Activated CD4-positive, alpha-beta memory T cell treated with anti-CD3 and anti-CD28 coated beads, Interleukin-2, amount 10 ng/mL, durations not matched to agents 7 days and 5 days (primary cell): ENCODE results near the gene KIAA0753. TPM values are rescaled to one million over a fixed set of nuclear protein-coding genes. Genes with fewer than 3 reads are reported as not detected.

ENCODE experiments used
- CTCF ChIA-PET: fragments of 350-600 bp; sonication (Branson Sonifier 250); formaldehyde crosslinking; loops from one replicate; lab custom pipeline; 2021; ENCODE audit warnings: antibody characterized with exemption, inconsistent platforms; lab: Charles Lee
- POLR2A ChIA-PET: fragments of 350-600 bp; sonication (Branson Sonifier 250); formaldehyde crosslinking; loops from one replicate; lab custom pipeline; 2021; ENCODE audit warnings: antibody characterized with exemption; lab: Charles Lee
- DNase-seq: peaks from one replicate; pipeline ENCODE4 v3.0.0-alpha.2; 2020
- H3K27ac Mint-ChIP-seq: one replicate; pipeline ENCODE4 v1.8.0; 2021; ENCODE audit warnings: mild to moderate bottlenecking, mixed read lengths
- H3K27me3 Mint-ChIP-seq: one replicate; pipeline ENCODE4 v1.8.0; 2021; ENCODE audit warnings: mixed read lengths
- H3K36me3 Mint-ChIP-seq: one replicate; pipeline ENCODE4 v1.8.0; 2021; ENCODE audit warnings: low read depth, mixed read lengths
- H3K4me1 Mint-ChIP-seq: one replicate; pipeline ENCODE4 v1.8.0; 2021; ENCODE audit warnings: mixed read lengths
- H3K4me3 Mint-ChIP-seq: one replicate; pipeline ENCODE4 v1.8.0; 2021; ENCODE audit warnings: mild to moderate bottlenecking, mixed read lengths
- H3K9me3 Mint-ChIP-seq: one replicate; pipeline ENCODE4 v1.8.0; 2021; ENCODE audit warnings: mixed read lengths
- total RNA-seq, 2 experiments: library from RNA; stranded (reverse); gene quantifications; one replicate each; pipeline ENCODE4 v1.2.3, GENCODE V29; 2021

Gene KIAA0753
- total RNA-seq, 2 experiments from 2014 or later = 13.0 to 14.6 TPM

DNA sequence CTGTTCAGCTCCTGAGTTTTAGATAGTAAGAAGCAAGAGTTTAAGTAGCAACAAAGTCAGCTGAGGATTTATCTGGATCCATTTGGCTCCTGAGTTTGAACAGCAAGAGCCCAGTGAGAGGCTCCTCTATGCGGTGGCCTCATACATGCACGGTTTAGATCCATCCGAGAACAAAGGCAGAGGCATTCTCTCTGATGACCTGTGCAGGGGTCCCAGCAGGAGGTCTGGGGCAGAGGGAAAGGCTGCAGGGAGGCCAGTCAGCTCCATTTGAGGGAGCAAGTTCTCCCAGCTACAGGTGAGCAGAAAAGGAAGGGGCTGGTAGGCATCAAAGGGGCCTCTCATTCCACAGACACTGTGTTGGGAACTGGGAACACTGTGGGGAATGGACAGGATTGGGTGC is 100.6 kb downstream of the KIAA0753 start:
- ChIA-PET POLR2A (no interaction called here), CTCF (no interaction called here)
- Mint-ChIP-seq H3K4me1 (no peaks in the 10 kb centered on the region), H3K27me3 (peaks cover 3% of the 10 kb centered on the region), H3K27ac (no peak overlapping the region), H3K9me3 (no peaks in the 10 kb centered on the region), H3K4me3 (no peak overlapping the region), H3K36me3 (no peaks in the 10 kb centered on the region)
- DNase-seq = no peak

DNA sequence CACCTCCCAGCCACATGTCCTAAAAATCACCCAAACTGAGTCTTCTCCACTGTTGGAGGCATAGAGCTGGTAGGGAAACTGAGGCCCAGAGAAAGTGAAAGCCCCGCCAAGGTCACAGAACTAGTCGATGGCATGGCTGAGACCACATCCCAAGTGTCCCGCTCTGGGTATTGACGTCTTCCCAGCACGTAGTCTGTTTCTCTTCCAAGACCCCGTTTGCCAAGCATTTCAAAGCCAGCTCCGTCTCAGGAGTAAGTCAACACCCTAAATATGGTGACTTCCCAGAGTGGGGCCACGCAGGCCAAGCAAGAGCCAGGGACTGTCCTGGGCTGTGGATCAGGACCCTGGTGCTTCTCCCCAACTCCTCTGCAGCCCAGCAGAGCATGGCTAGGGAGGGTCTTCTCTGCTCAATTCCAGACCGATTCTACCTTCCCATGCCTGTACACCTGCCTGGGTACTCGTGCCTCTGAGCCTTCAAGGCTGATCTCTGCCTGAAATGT is 103.9 kb downstream of the KIAA0753 start:
- no peaks in the 10 kb centered on the region for H3K9me3 Mint-ChIP-seq
- H3K36me3 Mint-ChIP-seq = no peaks in the 10 kb centered on the region
- no peak for DNase-seq
- CTCF ChIA-PET = interaction anchor here (0.6 kb wide), 1 partner anchor 30 kb away, joined by 3 read pairs; no protein-coding TSS in a partner anchor
- H3K27ac Mint-ChIP-seq = no peak overlapping the region
- peaks cover 3% of the 10 kb centered on the region for H3K27me3 Mint-ChIP-seq
- H3K4me1 Mint-ChIP-seq = no peaks in the 10 kb centered on the region
- POLR2A ChIA-PET = no interaction called here
- H3K4me3 Mint-ChIP-seq = no peak overlapping the region

DNA sequence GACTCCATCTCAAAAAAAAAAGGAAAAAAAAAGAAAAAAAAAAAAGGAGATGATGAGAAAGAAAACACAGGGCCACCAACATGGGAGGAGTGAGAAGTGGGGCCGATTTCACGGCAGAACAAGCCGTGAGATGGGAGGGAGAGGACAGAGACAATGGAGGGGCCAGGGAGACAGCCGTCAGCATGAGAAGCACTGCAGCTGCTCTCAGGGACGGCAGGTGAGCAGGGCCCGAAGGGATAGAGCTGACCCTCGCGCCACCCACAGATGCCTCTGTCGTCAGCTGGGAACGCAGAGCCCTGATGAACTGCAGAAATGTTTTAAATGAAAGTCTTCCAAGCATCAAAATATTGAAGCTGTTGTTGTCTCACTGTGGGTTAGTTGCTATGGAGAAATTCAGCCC is 104.5 kb downstream of the KIAA0753 start:
- no peak for DNase-seq
- Mint-ChIP-seq H3K9me3 (no peaks in the 10 kb centered on the region), H3K36me3 (no peaks in the 10 kb centered on the region), H3K4me1 (no peaks in the 10 kb centered on the region), H3K27me3 (no peaks in the 10 kb centered on the region), H3K4me3 (no peak overlapping the region), H3K27ac (no peak overlapping the region)
- POLR2A ChIA-PET = no interaction called here
- CTCF ChIA-PET = no interaction called here

DNA sequence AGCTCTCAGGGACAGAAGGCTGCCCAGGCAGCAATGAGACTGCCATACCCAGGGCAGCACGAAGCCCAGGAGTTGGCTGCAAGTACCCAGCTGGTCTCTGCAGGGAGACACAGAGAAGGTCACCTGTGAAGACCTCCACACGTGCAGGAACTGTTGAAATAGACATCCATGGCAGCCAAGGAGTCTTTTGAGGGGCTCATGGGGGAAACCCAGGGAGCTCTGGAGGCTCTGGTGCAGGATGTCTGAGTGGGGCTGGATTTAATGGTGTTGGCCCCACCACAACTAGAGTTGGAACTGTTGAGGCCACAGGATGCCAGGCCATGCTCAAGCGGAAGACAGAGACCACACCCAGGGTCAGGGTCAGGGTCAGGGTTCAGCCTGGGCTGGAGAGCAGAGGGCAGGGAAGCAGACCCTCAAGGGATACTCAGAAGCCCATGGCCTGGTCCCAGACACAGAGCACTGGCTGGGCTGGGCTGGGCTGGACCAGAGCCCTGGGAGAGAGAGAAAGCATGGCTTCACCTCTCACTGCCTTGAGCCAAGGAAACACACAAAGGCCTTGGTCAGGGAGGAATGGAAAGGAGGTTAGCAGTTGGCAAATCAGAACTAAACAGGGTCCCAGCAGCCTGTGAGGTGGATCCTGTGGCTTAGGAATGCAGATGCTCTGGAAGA is 105.5 kb downstream of the KIAA0753 start:
- DNase-seq = no peak
- no peak overlapping the region for H3K4me3 Mint-ChIP-seq
- ChIA-PET POLR2A (no interaction called here), CTCF (no interaction called here)
- no peaks in the 10 kb centered on the region for H3K27me3 Mint-ChIP-seq
- no peaks in the 10 kb centered on the region for H3K36me3 Mint-ChIP-seq
- no peaks in the 10 kb centered on the region for H3K4me1 Mint-ChIP-seq
- H3K9me3 Mint-ChIP-seq = no peaks in the 10 kb centered on the region
- no peak overlapping the region for H3K27ac Mint-ChIP-seq

DNA sequence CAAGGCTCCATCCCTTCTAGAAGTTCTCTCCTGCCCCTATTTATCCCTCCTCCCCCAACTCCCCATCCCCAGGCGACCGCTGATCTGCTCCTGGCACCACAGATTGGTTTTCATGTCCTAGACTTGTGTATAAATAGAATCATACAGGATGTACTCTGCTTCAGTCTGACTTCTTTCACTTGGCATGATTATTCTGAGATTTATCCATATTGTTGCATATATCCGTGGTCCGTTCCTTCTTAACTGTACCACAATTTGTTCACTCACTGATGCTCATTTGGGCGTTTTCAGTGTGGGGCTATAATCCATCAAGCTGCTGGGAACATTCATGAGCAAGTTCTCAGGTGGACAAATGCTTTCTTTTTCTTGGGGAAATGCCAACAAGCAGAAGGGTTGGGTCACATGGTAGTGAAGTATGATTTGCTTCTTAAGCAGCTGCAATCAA is 108.0 kb downstream of the KIAA0753 start:
- ChIA-PET CTCF (interaction anchor here (1.2 kb wide), 1 partner anchor 59 kb away, joined by 3 read pairs; no protein-coding TSS in a partner anchor), POLR2A (no interaction called here)
- no peaks in the 10 kb centered on the region for H3K36me3 Mint-ChIP-seq
- no peak overlapping the region for H3K4me3 Mint-ChIP-seq
- no peaks in the 10 kb centered on the region for H3K9me3 Mint-ChIP-seq
- H3K27ac Mint-ChIP-seq = no peak overlapping the region
- no peak for DNase-seq
- H3K27me3 Mint-ChIP-seq = no peaks in the 10 kb centered on the region
- no peaks in the 10 kb centered on the region for H3K4me1 Mint-ChIP-seq

DNA sequence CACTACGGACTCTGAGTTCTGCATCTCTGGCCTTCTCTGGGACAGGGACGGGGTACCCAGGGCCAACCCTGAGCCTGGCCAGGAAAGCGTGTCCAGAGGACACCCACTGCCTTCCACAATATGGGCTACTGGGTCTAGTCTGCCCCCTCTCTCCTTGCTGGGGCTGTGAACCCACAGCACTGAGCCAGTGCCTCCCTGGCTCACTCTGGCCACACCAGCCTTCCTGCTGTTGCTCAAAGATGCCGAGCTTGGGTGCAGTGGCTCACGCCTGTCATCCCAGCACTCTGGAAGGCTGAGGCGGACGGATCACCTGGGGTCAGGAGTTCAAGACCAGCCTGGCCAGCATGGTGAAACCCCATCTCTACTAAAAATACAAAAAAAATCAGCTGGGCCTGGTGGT is 108.9 kb downstream of the KIAA0753 start:
- no peak overlapping the region for H3K4me3 Mint-ChIP-seq
- no peak overlapping the region for H3K27ac Mint-ChIP-seq
- H3K9me3 Mint-ChIP-seq = no peaks in the 10 kb centered on the region
- H3K36me3 Mint-ChIP-seq = no peaks in the 10 kb centered on the region
- DNase-seq = no peak
- ChIA-PET POLR2A (no interaction called here), CTCF (no interaction called here)
- H3K4me1 Mint-ChIP-seq = no peaks in the 10 kb centered on the region
- H3K27me3 Mint-ChIP-seq = no peaks in the 10 kb centered on the region

DNA sequence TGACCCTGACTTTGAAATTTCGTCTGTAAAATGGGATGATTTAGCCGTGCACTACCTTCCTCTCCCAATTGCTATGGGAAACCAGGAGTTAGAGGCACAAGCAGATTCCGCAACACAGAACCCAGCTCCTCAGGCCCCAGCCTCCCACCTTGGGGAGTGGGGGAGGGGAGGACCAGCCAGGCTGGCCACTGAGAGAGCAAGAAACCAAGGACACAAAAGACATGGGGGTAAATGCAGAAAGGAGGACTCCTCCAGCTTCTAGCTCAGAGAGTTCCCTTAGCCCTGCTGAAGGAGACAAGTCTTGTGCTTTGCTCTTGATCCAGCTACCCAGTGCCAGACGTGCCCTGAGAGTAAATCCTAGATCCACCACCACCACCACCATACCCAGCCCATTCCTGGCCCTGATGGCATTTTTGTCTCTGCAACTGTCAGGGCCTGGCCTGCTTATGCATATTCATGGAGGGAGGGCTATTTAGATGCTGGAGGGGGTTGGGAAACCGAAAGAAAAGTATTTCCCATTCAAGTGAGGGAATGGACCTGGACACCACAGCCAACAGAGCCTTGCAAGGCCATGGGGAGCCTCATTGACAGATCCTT is 110.1 kb downstream of the KIAA0753 start:
- Mint-ChIP-seq H3K4me3 (no peak overlapping the region), H3K9me3 (no peaks in the 10 kb centered on the region), H3K27ac (no peak overlapping the region), H3K4me1 (no peaks in the 10 kb centered on the region), H3K36me3 (no peaks in the 10 kb centered on the region), H3K27me3 (no peaks in the 10 kb centered on the region)
- ChIA-PET CTCF (no interaction called here), POLR2A (no interaction called here)
- DNase-seq = no peak

DNA sequence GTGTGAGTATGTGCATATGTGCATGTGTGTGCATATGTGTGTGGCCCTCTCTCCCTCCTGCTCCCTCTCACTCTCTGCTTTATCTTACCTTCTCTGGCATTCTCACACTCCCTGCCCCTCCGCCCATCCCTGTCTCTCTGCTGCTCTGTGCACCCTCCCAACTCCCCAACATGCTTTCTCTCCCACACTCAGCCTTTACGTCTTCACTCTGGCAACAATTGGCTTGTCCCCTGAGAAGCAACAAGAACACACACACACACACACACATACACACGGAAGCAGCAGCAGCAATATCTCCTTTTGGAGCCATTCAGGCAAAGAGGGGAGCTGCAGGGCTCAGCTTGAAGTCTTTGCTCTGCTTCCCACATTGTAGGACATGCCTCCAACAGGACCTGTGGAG is 112.0 kb downstream of the KIAA0753 start:
- Mint-ChIP-seq H3K4me3 (no peak overlapping the region), H3K27me3 (no peaks in the 10 kb centered on the region), H3K9me3 (no peaks in the 10 kb centered on the region), H3K4me1 (no peaks in the 10 kb centered on the region), H3K27ac (no peak overlapping the region), H3K36me3 (no peaks in the 10 kb centered on the region)
- POLR2A ChIA-PET = no interaction called here
- CTCF ChIA-PET = no interaction called here
- DNase-seq = no peak

Other genes starting within 250 kb of the KIAA0753 start
- gene AIPL1, start 205.6 kb downstream of the KIAA0753 start, total RNA-seq = not detected
- 10 to 100 TPM; 21.2 TPM for gene PIMREG, start 196.3 kb downstream of the KIAA0753 start, total RNA-seq
- under 1 TPM; 0.53 to 0.63 TPM for gene PITPNM3, start 84.2 kb downstream of the KIAA0753 start, total RNA-seq
- 10 to 100 TPM; 70.6 to 71.1 TPM for gene TXNDC17, start 349 bp upstream of the KIAA0753 start, total RNA-seq
- 10 to 100 TPM; 26.0 to 26.3 TPM for gene MED31, start 10.9 kb upstream of the KIAA0753 start, total RNA-seq
- 1 to 10 TPM; 1.1 to 1.9 TPM for gene C17orf100, start 11.1 kb upstream of the KIAA0753 start, total RNA-seq
- gene SLC13A5, start 72.7 kb upstream of the KIAA0753 start, total RNA-seq = not detected
- gene XAF1, start 115.3 kb upstream of the KIAA0753 start, total RNA-seq = 100 to 1,000 TPM; 408 TPM
- gene FBXO39, start 135.5 kb upstream of the KIAA0753 start, total RNA-seq = 1 to 10 TPM; 1.1 to 1.7 TPM
- not detected for gene TEKT1, start 191.0 kb upstream of the KIAA0753 start, total RNA-seq